Measurements from ENCODE around the gene UBE2S. TPM values are rescaled to one million over a fixed set of nuclear protein-coding genes. Genes with fewer than 3 reads are reported as not detected.

The UBE2S gene
- total and polyA plus RNA-seq, 2 of the 8 experiments (the other 6 are each of a cell fraction or from before 2014, with no cell fraction given): 398 to 530 TPM

DNA sequence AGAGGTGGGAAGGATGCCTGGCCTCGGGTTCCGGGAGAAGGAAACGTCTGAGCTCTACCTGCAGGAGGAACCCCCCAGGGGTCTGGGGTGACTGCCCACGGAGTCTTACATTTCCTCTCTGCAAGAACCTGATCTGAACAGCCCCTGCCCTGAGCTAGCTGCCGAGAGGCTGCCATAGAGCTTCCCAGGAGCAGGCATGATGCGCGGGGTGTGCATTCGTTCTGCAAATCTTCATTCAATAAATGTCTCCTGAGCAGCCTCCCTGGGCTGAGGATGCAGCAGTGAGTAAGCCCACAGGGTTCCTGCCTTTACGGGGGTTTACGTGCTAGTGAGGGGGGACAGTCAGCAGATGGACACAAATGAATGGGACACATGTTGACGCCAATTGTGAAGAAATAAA, 37.1 kb upstream of the UBE2S start (continued):
- TF ChIP-seq CEBPB (IDR thresholded peaks at IDR 0.05; ENCODE audit: low read depth, low read length): no peak
- TF ChIP-seq KDM4A (IDR thresholded peaks at IDR 0.05; ENCODE audit: low read depth, low read length, severe bottlenecking): no peak
- no peak for TF ChIP-seq SRF (IDR thresholded peaks at IDR 0.05; ENCODE audit: low read depth, low read length)
- TF ChIP-seq CHD1 (IDR thresholded peaks at IDR 0.05; ENCODE audit: low read depth, low read length): no peak
- TF ChIP-seq KDM1A (IDR thresholded peaks at IDR 0.05; ENCODE audit: borderline replicate concordance, low read length): no peak
- no peak for TF ChIP-seq TAF7 (optimal IDR thresholded peaks at IDR 0.05; ENCODE audit: borderline replicate concordance, low read depth, low read length)

Data from H1 (cell line).